ENCODE data around the gene C2orf74.
"Not testable (repeated sequence)": the region's sequence is repeated elsewhere in the genome, so short reads cannot be mapped to it uniquely, and the experiment has no call there.

Gene C2orf74

DNA sequence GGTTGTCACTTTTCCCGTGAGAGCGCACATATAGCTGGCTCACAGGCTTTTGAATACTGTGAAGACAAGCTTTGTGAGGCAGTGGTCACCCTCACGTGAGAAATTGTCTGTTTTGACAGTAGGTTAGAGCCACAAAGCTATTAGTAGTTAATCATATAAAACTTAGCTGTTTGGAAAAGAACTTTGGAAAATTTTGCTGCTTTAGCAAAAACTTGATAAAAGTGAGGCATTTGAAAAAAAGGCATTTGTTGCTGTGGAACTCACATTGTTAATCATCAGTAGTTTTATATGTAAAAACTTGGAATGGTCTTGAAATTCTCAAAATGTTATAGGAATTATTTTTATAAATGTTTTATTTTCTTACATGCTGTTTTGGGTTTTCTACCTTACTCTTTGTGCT lies 22.3 kb downstream of the C2orf74 start:
- Histone ChIP-seq H4K20me1 (ENCODE audit: insufficient read depth, low read length) (no peaks in the 10 kb centered on the region), H3K4me1 (ENCODE audit: low read length) (peaks cover 5% of the 10 kb centered on the region), H3K4me2 (ENCODE audit: low read length) (no peak overlapping the region), H3K36me3 (replicated peaks; ENCODE audit: low read depth, low read length) (peaks cover 76% of the 10 kb centered on the region), H3K9ac (ENCODE audit: low read length) (no peak overlapping the region), H3K9me3 (ENCODE audit: insufficient read depth, low read length) (no peaks in the 10 kb centered on the region), H3K4me3 (ENCODE audit: low read length) (no peak overlapping the region), H3K79me2 (ENCODE audit: low read length) (peaks cover 10% of the 10 kb centered on the region; the same call in 1 of the 2 replicates), H3K27me3 (ENCODE audit: low read depth, low read length) (no peaks in the 10 kb centered on the region), H3K27ac (ENCODE audit: low read length) (no peak overlapping the region), H2AFZ (ENCODE audit: low read depth, low read length) (no peak overlapping the region)
- TF ChIP-seq, protein P1, sequence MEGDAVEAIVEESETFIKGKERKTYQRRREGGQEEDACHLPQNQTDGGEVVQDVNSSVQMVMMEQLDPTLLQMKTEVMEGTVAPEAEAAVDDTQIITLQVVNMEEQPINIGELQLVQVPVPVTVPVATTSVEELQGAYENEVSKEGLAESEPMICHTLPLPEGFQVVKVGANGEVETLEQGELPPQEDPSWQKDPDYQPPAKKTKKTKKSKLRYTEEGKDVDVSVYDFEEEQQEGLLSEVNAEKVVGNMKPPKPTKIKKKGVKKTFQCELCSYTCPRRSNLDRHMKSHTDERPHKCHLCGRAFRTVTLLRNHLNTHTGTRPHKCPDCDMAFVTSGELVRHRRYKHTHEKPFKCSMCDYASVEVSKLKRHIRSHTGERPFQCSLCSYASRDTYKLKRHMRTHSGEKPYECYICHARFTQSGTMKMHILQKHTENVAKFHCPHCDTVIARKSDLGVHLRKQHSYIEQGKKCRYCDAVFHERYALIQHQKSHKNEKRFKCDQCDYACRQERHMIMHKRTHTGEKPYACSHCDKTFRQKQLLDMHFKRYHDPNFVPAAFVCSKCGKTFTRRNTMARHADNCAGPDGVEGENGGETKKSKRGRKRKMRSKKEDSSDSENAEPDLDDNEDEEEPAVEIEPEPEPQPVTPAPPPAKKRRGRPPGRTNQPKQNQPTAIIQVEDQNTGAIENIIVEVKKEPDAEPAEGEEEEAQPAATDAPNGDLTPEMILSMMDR (IDR thresholded peaks at IDR 0.05; ENCODE audit: low read depth, low read length): no peak
- no peak for TF ChIP-seq EZH2phosphoT487 (IDR thresholded peaks at IDR 0.05; ENCODE audit: low read depth)

DNA sequence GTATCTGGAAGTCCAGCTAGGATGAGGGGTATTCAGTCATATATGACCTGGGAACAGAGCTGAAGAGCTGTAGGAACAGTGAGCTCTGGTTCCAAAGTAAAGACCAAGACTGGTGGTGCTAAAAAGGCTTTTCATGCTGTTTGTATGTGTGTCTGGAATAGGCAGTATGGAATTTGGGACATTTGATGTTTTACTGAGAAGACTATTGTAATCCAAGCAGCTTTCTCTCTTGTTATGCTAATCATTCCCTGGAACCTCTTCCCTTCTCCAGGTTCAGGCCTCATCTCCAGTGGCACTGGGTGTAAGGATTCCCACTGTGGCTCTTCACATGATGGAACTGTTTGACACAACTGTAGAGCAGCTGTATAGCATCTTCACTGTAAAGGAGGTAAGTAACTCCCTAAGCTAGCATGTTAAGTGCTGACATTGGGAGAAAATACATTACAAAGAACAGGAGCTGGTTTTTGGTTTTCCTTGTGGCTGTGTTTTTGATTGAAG lies 23.3 kb downstream of the C2orf74 start:
- no peak for TF ChIP-seq EZH2phosphoT487 (IDR thresholded peaks at IDR 0.05; ENCODE audit: low read depth)
- TF ChIP-seq, protein P1 (IDR thresholded peaks at IDR 0.05; ENCODE audit: low read depth, low read length): no peak
- Histone ChIP-seq H3K9ac (ENCODE audit: low read length) (no peak overlapping the region), H3K9me3 (ENCODE audit: insufficient read depth, low read length) (no peaks in the 10 kb centered on the region), H3K4me2 (ENCODE audit: low read length) (no peak overlapping the region), H3K4me1 (ENCODE audit: low read length) (no peaks in the 10 kb centered on the region), H4K20me1 (ENCODE audit: insufficient read depth, low read length) (no peaks in the 10 kb centered on the region), H3K4me3 (ENCODE audit: low read length) (no peak overlapping the region), H3K79me2 (ENCODE audit: low read length) (0 out of 2 replicates have a peak, but pooled peaks cover 4% of the 10 kb centered on the region), H3K27ac (ENCODE audit: low read length) (no peak overlapping the region), H3K27me3 (ENCODE audit: low read depth, low read length) (no peaks in the 10 kb centered on the region), H2AFZ (ENCODE audit: low read depth, low read length) (no peak overlapping the region), H3K36me3 (replicated peaks; ENCODE audit: low read depth, low read length) (peaks cover 76% of the 10 kb centered on the region)

- H3K9me3 ChIP-seq (ENCODE audit: insufficient read depth, low read length): no peaks in the 10 kb centered on the region
- no peak overlapping the region for H3K4me2 ChIP-seq (ENCODE audit: low read length)
- TF ChIP-seq, protein P1 (IDR thresholded peaks at IDR 0.05; ENCODE audit: low read depth, low read length): no peak
- no peak for TF ChIP-seq EZH2phosphoT487 (IDR thresholded peaks at IDR 0.05; ENCODE audit: low read depth)
- H3K36me3 ChIP-seq (replicated peaks; ENCODE audit: low read depth, low read length): peaks cover 77% of the 10 kb centered on the region
- no peak overlapping the region for H3K9ac ChIP-seq (ENCODE audit: low read length)
- no peaks in the 10 kb centered on the region for H4K20me1 ChIP-seq (ENCODE audit: insufficient read depth, low read length)
- 0 out of 2 replicates have a peak, but pooled peaks cover 4% of the 10 kb centered on the region for H3K79me2 ChIP-seq (ENCODE audit: low read length)
- no peaks in the 10 kb centered on the region for H3K27me3 ChIP-seq (ENCODE audit: low read depth, low read length)
- no peak overlapping the region for H3K27ac ChIP-seq (ENCODE audit: low read length)
- H3K4me3 ChIP-seq (ENCODE audit: low read length): no peak overlapping the region
- no peaks in the 10 kb centered on the region for H3K4me1 ChIP-seq (ENCODE audit: low read length)
- no peak overlapping the region for H2AFZ ChIP-seq (ENCODE audit: low read depth, low read length)
Observed at GRCh38 chr2:61187085-61187484, 25.1 kb downstream of the C2orf74 start.

DNA sequence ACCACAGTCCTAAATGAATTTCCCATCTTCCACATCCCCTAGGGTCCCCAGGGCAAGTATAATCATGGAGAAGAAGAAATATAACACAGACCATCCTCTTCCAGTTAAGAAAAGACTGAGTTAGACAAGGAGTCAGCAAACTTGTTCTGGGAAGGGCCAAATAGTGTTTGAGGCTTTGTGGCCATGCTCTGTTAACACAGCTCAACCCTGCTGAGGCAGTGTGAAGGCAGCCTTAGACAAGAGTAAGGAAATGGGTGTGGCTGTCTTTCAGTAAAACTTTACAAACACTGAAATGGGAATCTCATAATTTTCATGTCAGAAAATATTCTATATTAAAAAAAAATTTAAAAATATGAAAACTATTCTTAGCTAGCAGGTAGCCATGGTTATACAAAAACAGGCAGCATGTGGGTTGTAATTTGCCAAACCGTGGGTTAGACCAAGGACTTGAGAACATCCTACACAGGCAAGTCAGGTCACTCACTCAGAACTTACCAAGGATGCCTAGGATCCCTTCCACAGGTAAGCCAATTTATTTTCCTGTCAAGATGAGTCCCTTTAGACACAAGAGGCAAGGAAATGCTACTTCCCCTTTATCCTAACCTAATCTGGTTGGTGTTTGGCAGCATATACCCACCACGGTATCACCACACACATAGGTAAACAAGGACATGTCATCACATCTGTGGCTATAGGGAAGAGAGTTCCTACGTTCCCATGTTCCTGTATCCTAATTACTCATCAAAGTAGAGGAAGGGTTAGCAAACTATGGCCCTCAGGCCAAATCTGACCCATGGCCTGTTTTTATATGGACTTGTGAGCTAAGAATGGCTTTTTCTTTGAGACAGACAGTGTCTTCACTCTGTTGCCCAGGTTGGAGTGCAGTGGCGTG lies 31.9 kb downstream of the C2orf74 start:
- no peak overlapping the region for H3K27ac ChIP-seq (ENCODE audit: low read length)
- H3K4me1 ChIP-seq (ENCODE audit: low read length): no peaks in the 10 kb centered on the region
- no peaks in the 10 kb centered on the region for H3K79me2 ChIP-seq (ENCODE audit: low read length)
- peaks cover 41% of the 10 kb centered on the region for H3K36me3 ChIP-seq (replicated peaks; ENCODE audit: low read depth, low read length)
- H3K4me2 ChIP-seq (ENCODE audit: low read length): no peak overlapping the region
- H3K9me3 ChIP-seq (ENCODE audit: insufficient read depth, low read length): no peaks in the 10 kb centered on the region
- no peak overlapping the region for H2AFZ ChIP-seq (ENCODE audit: low read depth, low read length)
- no peak overlapping the region for H3K9ac ChIP-seq (ENCODE audit: low read length)
- no peaks in the 10 kb centered on the region for H3K27me3 ChIP-seq (ENCODE audit: low read depth, low read length)
- H3K4me3 ChIP-seq (ENCODE audit: low read length): no peak overlapping the region
- TF ChIP-seq EZH2phosphoT487 (IDR thresholded peaks at IDR 0.05; ENCODE audit: low read depth): no peak
- TF ChIP-seq, protein P1 (IDR thresholded peaks at IDR 0.05; ENCODE audit: low read depth, low read length): no peak
- H4K20me1 ChIP-seq (ENCODE audit: insufficient read depth, low read length): no peaks in the 10 kb centered on the region

GRCh38 chr2:61194646-61195045 lies 32.7 kb downstream of the C2orf74 start:
- peaks cover 38% of the 10 kb centered on the region for H3K36me3 ChIP-seq (replicated peaks; ENCODE audit: low read depth, low read length)
- not testable (repeated sequence) for H3K79me2 ChIP-seq (ENCODE audit: low read length); H3K27ac ChIP-seq (ENCODE audit: low read length); H3K4me3 ChIP-seq (ENCODE audit: low read length); H4K20me1 ChIP-seq (ENCODE audit: insufficient read depth, low read length); H2AFZ ChIP-seq (ENCODE audit: low read depth, low read length); H3K9me3 ChIP-seq (ENCODE audit: insufficient read depth, low read length); H3K4me1 ChIP-seq (ENCODE audit: low read length); H3K27me3 ChIP-seq (ENCODE audit: low read depth, low read length); H3K4me2 ChIP-seq (ENCODE audit: low read length); H3K9ac ChIP-seq (ENCODE audit: low read length)

Measured in OCI-LY3 (cell line).